ENCODE measurements around the gene ADAMTS20.
"Not testable (repeated sequence)": the region's sequence is repeated elsewhere in the genome, so short reads cannot be mapped to it uniquely, and the experiment has no call there.

ADAMTS20 gene

DNA sequence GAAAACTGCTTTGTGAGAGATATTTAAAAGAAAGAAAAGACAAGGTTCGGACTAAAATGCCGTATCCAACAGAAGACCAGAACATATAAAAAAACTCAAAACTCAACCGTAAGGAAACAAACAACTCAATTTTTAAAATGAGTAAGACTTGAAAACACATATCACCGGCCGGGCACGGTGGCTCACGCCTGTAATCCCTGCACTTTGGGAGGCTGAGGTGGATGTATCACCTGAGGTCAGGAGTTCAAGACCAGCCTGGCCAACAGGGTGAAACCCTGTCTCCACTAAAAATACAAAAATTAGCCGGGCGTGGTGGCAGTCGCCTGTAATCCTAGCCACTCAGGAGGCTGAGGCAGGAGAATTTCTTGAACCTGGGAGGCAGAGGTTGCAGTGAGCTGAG lies 192.0 kb downstream of the ADAMTS20 start:
- not testable (repeated sequence) for DNase-seq

DNA sequence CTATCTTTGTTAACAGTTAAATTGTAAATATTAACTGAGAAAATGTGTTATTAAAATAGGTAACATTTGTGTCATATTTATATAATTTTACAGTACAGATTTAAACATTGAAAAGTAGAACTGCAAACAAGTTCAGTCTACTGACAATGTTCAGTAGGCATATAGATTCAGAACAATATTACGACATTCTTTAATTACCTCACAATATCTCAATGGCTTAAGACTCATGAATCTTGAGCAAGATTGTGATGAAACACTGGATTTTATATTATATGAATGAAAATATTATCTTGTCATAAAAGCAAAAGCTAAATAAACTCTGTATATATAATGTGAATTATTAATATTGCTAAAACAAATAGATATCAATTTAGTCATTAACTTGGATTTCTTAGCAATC lies 194.9 kb downstream of the ADAMTS20 start:
- no peak for DNase-seq

DNA sequence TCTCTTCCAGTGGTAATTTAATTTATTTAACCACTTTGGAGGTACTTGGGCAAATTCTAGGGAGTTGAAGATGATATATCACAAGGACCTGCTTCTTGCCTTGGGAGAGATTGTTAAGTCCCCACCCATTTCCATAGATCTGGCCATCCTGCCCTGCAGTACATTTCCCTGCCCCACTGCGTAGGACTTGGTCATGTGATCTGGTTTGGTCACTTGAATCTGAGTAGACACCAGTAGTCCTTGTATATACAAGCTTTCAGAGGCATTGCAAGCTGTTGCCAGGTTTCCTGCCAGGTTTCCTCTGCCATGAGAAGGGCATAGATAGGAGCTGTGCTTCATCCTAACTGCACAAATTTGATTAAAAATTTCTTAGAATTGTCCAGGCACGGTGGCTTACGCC lies 200.0 kb downstream of the ADAMTS20 start:
- DNase-seq: no peak

DNA sequence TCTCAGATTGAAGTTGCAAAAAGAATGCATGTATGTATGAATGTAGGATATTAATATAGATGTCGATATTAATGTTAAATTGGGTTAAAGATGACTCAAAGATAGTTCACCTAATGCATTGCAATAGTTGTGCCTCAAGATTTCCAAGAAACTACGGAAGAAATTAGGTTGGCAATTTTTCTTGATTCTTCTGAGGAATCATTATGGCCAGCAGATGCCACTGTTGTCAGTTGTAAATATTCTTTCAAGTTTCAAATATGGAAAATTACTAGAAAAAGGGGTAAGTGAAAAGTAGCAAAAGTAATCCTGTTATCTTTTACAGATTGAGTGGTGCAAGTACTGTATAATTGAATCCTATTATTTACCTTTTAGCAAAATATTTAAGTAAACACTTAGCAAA lies 202.1 kb downstream of the ADAMTS20 start:
- no peak for DNase-seq

DNA sequence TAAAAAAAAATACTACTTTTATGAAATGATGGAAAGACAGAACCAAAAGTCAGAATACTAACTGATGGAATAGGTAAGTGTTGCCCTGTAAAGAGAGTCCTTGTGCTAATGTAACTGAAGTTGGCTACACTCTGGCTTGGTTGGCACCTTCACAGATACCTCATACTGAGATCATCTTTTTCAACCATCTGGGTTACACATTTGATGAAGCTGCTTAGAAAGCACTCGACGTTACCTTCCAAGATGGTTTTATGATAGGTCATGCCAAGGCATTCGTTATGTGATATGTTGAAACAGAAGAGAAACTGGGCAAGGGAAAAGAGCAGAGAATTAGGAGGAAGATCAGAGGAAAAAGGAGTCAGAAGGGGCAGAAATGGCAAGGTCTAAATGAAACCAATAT lies 203.8 kb downstream of the ADAMTS20 start:
- no peak for DNase-seq

DNA sequence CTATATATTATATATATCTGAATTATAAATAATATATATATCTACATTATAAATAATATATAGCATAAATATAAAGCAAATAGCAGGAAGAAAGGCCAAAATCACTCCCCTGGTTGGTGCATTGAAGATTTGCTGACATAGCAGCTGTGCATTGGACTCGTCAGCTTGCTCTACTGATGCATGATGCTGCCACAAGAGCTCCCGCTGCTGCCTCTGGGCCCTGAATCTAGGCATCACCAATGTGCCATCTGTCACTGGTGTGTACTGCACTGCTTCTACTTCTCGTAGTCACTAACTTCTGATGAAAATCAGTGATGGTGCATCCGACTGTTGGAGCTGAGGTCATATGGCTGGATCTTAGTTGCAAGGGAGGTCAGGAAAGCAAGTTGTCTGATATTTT lies 205.0 kb downstream of the ADAMTS20 start:
- no peak for DNase-seq

DNA sequence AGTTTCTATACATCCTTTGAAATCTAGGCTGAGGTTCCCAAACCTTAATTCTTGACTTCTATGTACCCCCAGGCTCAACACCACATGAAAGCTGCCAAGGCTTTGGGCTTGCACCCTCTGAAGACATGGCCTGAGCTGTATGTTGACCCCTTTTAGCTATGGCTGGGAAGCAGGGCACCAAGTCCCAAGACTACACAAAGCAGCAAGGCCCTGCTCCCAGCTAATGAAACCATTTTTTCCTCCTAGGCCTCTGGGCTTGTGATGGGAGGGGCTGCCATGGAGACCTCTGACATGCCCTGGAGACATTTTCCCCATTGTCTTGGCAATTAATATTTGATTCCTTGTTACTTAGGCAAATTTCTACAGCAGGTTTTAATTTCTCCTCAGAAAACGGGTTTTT lies 207.0 kb downstream of the ADAMTS20 start:
- DNase-seq: no peak

DNA sequence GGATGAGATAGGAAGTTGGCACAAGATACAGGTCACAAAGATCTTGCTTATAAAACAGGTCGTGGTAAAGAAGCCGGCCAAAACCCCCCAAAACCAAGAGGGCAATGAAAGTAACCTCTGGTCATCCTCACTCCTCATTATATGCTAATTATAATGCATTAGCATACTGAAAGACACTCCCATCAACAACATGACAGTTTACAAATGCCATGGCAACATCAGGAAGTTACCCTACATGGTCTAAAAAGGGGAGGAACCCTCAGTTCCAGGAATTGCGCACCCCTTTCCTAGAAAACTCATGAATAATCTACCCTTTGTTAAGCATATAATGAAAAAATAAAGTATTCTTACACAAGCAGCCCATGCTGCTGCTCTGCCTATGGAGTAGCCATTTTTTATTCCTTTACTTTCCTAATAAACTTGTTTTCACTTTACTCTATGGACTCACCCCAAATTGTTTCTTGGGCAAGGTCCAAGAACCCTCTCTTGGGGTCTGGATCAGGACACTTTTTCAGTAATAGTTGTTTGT lies 210.2 kb downstream of the ADAMTS20 start:
- DNase-seq: not testable (repeated sequence)

DNA sequence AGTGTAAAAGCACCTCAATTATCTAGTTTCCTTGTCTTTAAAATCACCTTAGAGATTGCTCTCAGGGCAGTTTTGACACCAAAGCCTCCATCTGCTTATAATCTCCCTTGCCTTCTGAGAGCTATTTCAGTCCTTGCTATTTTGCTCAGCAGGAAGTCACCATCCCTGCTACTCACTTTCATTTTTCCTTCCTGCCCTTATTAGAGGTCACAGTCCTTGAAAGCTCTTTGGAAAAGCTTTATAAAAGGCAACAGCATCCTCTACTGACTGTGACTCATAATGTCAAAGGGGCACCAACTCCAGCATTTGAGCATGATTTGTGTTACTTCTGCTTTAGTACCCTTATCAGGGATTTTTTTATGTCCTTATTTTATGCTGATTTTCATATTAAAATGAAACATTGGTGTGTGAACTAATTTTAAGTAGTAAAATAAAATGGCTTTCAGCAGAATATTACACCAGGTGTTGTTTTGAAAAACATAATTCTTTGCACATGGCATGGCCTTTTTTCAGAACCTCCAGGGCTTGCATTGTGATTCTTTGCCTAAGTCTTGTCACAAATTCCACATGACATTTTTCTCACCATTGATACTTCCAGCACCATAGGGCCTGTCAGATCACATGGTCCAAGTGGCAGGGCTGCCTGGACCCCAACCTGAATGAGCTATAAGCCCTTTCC lies 213.0 kb downstream of the ADAMTS20 start:
- DNase-seq: peak in 1 of 51 donors; percentile 15

DNA sequence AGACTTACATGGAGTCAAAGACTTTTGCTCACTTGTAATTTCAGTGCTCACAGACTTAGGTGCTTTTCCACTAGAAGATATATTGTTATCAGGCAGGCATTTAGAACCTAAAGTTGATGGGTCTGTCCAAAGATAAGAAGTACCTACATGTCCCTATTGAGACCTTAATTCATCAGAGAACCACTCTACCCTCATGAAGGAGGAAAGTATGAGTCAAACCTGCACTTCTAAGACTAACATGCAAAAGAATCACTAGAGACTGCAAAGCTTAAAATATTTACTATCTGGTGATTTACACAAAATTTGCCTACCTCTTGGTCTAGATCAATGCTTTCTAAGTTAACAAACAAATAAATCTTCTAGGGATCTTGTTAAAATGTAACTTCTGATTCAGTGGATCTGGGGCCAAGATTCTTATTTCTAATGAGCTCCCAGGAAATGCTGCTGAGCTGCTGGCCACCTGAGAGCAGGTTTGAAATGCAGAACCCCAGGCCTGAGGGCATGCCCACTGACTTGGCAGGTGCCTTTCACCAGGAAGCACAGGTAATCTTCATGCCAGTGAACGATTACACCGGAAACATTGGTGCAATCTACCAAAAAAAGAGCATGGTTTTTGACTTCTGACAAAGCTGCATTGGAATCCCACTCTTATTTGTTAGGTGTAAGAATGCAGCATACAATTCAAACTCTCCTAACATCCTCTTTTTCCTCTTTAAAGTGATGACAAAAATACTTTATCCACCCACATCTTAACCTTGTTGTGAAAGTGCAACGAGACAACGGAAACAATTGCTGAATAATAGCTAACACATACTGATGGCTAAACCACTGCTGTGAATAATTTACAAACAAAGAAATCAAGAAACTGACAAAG lies 214.2 kb downstream of the ADAMTS20 start:
- DNase-seq: no peak

DNA sequence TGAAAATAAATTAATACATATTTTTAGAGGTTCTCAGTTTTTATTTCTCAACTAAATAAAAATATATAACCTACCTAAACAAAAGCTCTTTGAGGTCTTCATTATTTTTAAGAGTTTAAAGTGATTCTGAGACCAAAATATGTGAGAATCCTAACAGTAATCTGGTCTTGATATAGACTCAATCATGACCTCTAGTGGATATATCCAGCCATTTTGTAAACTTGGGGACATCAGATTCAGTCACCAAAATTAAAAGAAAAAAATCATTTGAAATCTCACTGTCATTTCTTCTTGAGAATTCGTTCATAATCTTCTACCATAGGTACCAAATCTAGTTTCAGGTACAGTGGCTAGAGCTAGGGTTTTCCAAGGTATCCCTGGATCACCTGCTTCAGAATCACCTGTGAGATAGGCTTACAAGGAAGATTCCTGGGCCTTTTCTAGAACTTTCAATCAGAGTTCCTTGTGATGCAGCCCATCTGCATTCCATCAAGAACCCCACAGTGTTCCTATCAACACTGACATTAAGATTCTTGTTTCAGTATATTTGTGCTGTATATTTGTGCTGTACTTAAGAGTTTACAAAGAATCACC lies 214.9 kb downstream of the ADAMTS20 start:
- no peak for DNase-seq

DNA sequence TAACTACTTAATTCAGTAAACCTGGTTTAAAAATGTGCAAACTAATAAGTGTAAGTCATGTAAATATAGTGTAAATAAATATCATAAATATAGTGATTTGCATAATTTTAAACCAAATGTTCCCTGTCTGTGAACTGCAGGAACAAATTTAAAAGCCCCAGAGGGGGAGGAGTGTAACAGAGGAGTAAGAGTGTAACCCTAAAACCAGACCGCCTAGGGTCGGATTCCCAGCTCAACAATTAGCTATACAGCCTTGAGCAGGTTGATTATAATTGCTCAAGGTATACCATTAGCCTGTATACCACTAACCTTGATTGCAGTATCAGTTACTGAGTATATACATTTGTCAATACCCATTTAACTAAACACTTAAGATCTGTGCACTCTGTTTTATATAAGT lies 218.4 kb downstream of the ADAMTS20 start:
- DNase-seq: no peak

DNA sequence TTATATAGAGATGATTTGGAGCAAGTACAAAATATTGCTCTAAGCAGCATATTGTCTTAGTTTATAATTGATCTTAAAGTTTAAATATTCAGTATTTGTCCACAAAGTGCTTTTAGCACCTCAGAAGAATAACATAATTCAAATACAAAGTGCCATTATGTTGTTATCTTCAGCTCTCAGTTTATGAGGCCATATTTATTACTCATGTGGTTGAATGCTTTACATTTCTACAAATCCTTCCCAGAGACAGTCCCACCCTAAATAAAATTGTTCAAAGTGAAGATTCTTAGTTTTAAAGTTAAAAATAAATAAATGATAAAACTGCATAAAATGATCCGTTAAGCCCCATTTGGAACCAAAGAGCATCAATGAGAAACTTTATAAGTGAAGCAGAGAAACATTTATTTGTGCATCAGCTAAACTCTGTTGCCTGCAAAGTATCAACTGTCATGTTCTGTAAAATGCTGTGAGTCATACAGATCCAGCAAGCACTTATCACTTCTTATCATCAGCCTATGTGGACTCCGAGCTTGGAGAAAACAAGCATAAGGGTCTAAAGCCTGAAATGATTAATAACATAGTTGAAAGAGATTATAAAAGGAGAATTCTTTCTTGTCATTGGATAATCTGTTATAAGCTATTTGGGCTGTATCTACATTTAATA lies 218.9 kb downstream of the ADAMTS20 start:
- DNase-seq: no peak

DNA sequence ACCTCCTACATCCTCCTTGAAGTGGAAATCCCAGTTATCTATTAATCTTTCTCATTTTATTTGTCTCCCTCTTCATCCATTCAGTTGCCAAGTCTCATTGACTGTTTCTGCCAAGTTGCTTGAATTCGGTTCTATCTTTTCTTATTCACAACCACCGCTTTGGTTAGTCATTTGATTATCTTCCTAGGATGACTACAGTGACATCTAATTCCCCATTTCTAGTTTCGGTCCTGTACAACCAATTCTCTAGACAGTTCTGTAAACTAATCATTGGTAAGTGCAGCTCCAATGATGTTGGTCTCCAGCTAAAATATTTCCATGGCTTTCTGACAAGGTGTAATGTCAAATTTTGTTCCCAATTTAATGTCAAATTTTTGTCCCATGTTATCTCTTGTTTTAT lies 220.1 kb downstream of the ADAMTS20 start:
- DNase-seq: no peak

DNA sequence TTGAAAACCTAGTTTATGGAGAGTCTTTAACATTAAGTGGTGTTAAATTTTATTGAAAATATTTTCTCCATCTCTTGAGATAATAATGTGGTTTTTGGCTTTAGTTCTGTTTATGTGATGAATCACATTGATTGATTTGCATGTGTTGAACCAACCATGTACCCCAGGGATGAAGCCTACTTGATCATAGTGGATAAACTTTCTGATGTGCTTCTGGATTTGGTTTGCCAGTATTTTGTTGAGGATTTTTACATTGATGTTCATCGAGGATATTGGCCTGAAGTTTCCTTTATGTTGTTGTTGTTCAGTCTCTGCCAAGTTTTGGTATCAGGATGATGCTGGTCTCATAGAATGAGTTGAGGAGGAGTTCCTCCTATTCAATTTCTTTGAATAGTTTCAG lies 222.6 kb downstream of the ADAMTS20 start:
- DNase-seq: no peak

DNA sequence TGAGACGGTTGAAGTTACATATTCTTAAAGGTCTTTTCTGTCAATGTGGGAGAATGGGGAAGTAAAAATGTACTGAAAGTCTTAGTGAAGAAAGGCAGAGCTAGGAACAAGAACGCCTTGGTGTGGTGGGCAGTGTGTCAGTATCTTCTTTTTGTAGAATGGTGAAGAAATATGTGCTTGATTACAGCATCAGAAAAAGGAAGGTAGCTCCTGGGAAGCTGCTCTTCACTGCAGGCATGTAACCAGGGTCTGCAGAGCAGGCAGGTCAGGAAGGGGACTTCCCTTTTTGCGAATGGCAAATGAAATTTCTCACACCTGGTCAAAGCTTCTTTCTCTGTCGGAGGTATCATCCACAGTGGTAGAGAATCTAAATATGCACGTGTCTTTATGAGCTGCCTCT lies 226.2 kb downstream of the ADAMTS20 start:
- DNase-seq: no peak

DNA sequence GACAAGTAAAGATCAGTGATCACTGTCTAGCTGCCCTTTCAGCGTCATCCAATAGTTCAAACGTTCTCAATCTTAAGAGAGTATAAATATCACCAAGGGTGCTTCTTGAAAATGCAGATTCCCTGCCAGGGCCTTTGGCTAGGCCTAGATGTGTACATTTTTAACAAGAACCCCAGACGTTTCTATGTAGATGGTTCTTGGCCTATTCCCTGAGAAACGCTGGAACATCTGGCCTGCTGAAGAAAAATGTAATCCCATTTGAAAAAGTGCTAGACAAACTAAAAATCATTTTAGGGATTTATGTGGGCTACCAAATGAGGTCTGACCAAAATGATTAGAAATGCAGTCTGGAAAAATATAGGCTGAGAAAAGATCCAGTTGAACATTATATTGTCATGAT lies 231.7 kb downstream of the ADAMTS20 start:
- no peak for DNase-seq

DNA sequence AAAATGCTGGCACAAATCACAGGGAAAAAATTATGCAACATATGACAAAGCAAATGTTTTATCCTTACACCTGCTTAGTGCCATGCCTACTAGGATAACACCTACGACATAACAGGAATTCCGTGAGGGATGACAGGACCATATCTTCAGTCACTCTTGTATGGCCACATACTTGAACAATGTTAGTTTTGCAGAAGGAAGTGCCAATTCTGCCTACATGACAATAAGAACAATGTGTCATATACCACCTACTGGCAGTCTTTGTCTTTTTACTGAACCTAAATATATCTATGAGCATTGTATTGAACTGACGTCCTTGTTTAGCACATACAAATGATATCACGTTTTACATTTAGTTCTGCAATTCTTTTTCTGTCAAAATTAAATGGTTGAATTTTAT lies 234.0 kb downstream of the ADAMTS20 start:
- DNase-seq: no peak

DNA sequence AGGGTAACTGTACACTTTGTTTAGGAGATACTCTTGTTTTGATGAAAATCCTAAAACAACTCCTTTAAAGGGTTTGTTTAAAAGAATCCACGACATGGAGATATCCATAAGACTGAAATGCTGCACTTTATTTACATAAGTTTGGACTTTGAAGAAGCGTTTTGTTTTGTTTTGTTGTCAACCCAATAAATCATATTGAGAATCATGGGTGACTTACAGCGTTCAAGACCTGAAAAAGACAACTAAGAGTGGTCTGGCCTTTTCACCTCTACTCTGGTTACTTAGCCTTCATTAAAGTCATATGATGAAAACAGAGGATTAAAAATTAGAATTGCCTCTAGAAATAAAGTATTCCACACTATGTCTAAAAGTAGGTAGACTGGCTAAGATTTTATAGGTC lies 234.8 kb downstream of the ADAMTS20 start:
- DNase-seq: no peak

DNA sequence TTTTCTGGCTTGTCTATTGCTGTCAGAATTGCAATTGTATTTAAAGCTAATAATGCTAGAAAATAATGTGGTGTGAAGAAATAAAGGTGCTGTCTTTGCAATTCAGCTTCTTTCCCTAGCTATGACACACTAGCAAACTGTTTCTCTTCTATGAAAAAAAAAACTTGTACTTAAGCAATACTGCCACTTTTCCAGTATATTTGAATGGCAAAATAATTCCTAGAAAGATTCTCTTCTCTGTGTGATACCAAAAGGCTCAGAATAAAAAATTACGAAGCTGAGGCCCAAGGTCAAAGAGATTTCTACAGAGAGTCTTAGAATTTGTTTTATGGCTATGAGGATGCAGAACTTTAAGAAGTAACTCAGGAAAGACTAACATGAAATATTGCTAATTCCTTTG lies 235.5 kb downstream of the ADAMTS20 start:
- DNase-seq: no peak

DNA sequence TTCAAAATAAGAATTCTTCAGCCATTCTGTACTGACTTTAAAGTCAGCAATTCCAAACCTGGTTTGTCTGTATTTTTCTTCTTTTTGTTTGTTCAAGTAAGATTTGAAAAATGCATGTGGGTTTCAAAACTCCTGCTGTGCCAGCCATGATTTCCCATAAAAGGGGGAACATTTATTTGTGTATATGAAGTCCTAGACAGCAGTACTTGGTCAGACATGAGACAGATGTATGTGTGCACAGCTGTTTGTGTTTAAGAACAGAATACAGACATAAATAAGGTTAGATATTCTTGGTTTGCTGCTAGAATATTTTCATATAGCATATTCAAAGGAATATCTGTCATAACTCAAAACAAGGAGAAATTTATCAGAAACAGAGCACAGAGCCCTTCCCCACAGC lies 236.0 kb downstream of the ADAMTS20 start:
- no peak for DNase-seq

DNA sequence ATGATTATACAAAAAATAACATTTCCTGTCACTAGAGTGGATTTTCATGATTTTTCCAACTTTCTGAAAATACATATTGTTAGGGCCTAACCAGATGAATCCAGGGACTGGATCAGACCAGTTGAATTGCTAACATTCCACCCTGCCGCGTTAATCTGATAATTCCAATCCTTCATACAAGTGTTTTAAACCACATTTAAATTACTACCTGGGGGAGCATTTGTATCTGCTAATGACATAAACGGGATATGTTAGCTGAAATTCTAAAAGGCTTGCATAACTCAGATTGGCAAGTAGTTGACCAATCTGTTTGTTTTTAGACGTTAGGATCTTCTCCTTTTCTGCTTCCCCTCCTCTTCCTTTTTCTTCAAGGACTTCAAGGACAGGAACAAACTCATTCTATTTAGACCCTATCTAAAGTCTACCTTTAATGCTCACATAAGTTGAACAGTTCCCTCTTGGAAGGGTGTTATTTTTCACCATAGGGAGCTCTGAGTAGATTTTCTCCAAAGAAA lies 239.0 kb downstream of the ADAMTS20 start:
- DNase-seq: no peak
